ENCODE results near the gene CAMSAP1. TPM values are rescaled to one million over a fixed set of nuclear protein-coding genes. Genes with fewer than 3 reads are reported as not detected.
A peak's percentile ranks its signal among the peaks of the same experiment; 100 is the strongest.

CAMSAP1 gene
- total RNA-seq, 1 experiment from 2014 or later = 52.7 TPM

GRCh38 chr9:135924628-135925338, 17.4 kb upstream of the CAMSAP1 start:
- H4K8ac ChIP-seq (replicated peaks; ENCODE audit: insufficient read length, low read depth, low read length) = no peak overlapping the region
- TF ChIP-seq CTCF (conservative IDR thresholded peaks at IDR 0.05) = peak; percentile 42
- no peak overlapping the region for H3K4me3 Mint-ChIP-seq
- H3K23ac ChIP-seq (ENCODE audit: insufficient read length, low read depth, low read length) = no peak overlapping the region
- peaks cover 0 to 2% of the 10 kb centered on the region in 2 experiments; a peak in 1 of 5 replicates for H3K9me3 Mint-ChIP-seq
- no peaks in the 10 kb centered on the region for H3K9me3 ChIP-seq (ENCODE audit: control insufficient read depth, low read depth, low read length)
- H2BK15ac ChIP-seq (ENCODE audit: low read depth, low read length) = no peak overlapping the region
- H4K91ac ChIP-seq (ENCODE audit: insufficient read length, low read depth, low read length) = no peak overlapping the region
- no peak overlapping the region for H3K27ac ChIP-seq (ENCODE audit: insufficient read length, low read depth, low read length)
- peaks cover 3 to 17% (median 10%) of the 10 kb centered on the region in 3 experiments; a peak in 6 of 7 replicates for H3K36me3 Mint-ChIP-seq (ENCODE audit: insufficient read depth in 1 of 3, low read depth in 3 of 3)
- H3K4me1 Mint-ChIP-seq = peaks cover 0 to 10% of the 10 kb centered on the region in 2 experiments; a peak in 3 of 4 replicates
- no peak overlapping the region for H2BK5ac ChIP-seq (ENCODE audit: insufficient read length, low read length)
- H3K27me3 ChIP-seq (ENCODE audit: insufficient read depth, low read length) = no peaks in the 10 kb centered on the region
- H3K4me2 ChIP-seq (ENCODE audit: insufficient read depth, insufficient read length, low read length) = no peak overlapping the region
- no peak overlapping the region for H3K56ac ChIP-seq (ENCODE audit: insufficient read length, low read depth, low read length)
- H3K23me2 ChIP-seq (ENCODE audit: insufficient read length, low read depth, low read length, poor library complexity, severe bottlenecking) = no peaks in the 10 kb centered on the region
- H3K27ac Mint-ChIP-seq = peak overlapping the region in 2 of 3 experiments; percentile 32 to 40; a peak in 2 of 7 replicates
- 100% methylated on average over 2 of the region's 27 CpGs for WGBS (ENCODE audit: extremely low coverage, insufficient read length, low lambda C conversion rate)
- no peaks in the 10 kb centered on the region for H3K79me2 ChIP-seq (ENCODE audit: insufficient read depth, low read length)
- no peaks in the 10 kb centered on the region for H4K20me1 ChIP-seq (ENCODE audit: control insufficient read depth, insufficient read depth, insufficient read length)
- H2BK12ac ChIP-seq (ENCODE audit: insufficient read length, low read depth, low read length) = no peak overlapping the region
- H2AFZ ChIP-seq (ENCODE audit: low read length) = no peak overlapping the region
- H3K18ac ChIP-seq (ENCODE audit: insufficient read length, low read depth, low read length) = no peak overlapping the region
- DNase-seq = no peak
- no peak overlapping the region for H3K4ac ChIP-seq (ENCODE audit: low read depth, low read length)
- H3K27me3 Mint-ChIP-seq (ENCODE audit: low read depth) = no peaks in the 10 kb centered on the region
- H2BK120ac ChIP-seq (ENCODE audit: low read depth, low read length, poor library complexity, severe bottlenecking) = no peak overlapping the region
- H3T11ph ChIP-seq (ENCODE audit: low read length) = no peak overlapping the region
- H3K14ac ChIP-seq (ENCODE audit: insufficient read depth, low read length) = no peak overlapping the region
- H3K4me1 ChIP-seq (ENCODE audit: insufficient read depth, low read length) = no peaks in the 10 kb centered on the region
- no peak overlapping the region for H4K5ac ChIP-seq (ENCODE audit: insufficient read length, low read depth, low read length)
- H3K79me1 ChIP-seq (ENCODE audit: insufficient read depth, low read depth, low read length, poor library complexity, severe bottlenecking) = no peaks in the 10 kb centered on the region
- no peak overlapping the region for H3K9ac ChIP-seq (ENCODE audit: extremely low read depth, insufficient read length, low read length)
- no peak overlapping the region for H2AK5ac ChIP-seq (ENCODE audit: insufficient read length, low read length)
- H2BK20ac ChIP-seq (ENCODE audit: low read depth, low read length, poor library complexity, severe bottlenecking) = no peak overlapping the region

Measured in H9 (cell line).